GM19395 (cell line): ENCODE data around the gene SLC25A2.
"Not testable (repeated sequence)": the region's sequence is repeated elsewhere in the genome, so short reads cannot be mapped to it uniquely, and the experiment has no call there.

Experiments used
- ATAC-seq: cut with Tn5 transposase; IDR thresholded peaks from one replicate; pipeline ENCODE4 v1.9.1; 2021; ENCODE audit warnings: mild to moderate bottlenecking, moderate library complexity; ENCODE audit not compliant: unreplicated experiment

The SLC25A2 gene

DNA sequence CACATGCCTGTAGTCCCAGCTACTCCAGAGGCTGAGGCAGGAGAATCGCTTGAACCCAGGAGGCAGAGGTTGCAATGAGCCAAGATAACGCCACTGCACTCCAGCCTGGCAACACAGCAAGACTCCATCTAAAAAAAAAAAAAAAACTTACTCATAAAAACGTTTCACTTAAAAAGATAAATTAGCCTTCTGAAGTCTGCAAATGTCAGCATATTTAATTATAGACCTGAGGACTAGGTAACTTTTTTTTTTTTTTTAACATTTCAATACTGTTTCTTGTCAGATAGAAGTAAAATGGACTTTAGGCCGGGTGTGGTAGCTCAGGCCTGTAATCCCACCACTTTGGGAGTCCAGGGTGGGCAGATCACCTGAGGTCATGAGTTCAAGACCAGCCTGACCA lies 13.1 kb upstream of the SLC25A2 start:
- ATAC-seq = not testable (repeated sequence)

DNA sequence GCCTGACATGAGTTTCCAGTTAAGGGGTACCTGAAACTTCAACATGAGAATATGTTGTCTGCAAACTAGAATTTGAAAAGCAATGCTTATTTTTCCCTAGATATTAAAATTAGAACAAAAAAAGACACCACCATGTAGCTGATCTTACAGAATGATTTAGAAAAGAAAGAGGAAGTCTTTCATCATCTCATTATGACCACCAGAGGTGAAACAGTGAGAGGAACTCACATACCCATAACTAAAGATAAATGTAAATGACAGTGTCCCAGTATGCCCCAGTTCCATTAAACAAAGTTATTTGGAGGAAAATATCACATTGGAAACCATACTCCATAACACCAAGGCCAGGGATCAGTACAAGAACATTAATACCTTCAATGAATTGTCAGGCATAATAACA lies 9.9 kb upstream of the SLC25A2 start:
- ATAC-seq = no peak

DNA sequence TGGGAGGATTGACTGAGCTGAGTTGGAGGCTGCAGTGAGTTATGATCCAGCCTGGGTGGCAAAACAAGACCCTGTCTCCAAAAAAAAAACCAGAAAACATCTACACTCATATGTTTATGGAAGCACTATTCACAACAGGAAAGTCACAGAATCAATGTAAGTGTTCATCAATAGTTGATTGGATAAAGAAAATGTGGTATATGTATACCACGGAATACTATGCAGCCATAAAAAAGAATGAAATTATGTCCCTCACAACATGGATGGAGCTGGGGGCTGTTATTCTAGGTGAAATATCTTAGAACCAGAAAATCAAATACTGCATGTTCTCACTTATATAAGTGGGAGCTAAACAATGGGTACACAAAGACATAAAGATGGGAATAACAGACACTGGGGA lies 2.8 kb upstream of the SLC25A2 start:
- no peak for ATAC-seq

DNA sequence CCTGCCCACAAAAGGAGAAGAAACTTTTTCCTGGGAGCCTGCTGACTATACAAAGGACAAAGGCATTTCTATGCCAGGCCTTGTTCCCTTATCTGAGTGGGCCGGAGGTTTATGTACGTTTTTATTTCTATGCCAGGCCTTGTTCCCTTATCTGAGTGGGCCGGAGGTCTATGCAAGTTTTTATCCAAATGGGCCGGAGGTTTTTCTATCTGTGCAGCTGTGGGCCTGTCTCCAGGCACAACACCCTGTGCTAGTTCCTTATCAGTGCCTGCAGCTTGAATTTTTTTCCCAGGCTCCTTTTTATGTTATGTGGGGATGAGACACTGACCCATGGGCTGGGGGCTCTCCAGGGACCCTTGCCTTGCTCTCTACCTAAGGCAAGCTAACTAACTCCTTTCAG lies 5.5 kb downstream of the SLC25A2 start:
- ATAC-seq = no peak

DNA sequence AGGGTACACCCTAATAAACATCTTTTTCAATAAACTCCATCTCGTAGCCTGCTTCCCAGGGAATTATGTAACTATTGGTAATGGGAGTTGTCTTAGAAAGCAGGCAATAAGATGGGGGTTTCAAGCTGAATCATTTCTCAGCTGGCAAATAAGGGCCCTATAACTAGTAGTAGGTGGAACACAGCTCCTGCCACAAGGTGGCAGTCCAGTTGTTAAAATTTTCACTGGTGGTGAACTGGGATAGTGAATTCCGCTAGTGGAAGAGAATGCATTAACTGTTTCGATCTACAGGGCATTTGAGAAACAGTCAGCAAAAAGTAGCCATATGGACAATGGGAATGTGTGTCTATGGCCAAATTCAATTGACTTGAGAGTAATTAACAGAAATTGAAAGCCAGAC lies 30.9 kb downstream of the SLC25A2 start:
- ATAC-seq = no peak

DNA sequence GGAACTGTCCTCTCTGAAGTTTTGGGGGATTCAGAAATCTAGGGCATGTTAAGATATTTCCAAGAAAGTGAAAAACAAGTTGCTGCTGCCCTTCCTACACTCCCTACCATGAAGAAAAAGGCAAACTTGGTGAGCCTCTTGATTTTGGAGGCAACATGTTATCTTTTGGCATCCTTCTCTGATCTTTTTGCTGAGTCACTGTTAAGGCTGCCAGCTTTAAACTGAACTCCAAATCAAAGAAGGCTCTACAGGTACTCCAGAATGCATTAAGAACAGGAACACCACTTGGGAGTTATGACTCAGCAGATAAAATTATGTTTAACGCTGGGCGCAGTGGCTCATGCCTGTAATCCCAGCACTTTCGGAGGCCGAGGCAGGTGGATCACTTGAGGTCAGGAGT lies 34.7 kb downstream of the SLC25A2 start:
- ATAC-seq = no peak

DNA sequence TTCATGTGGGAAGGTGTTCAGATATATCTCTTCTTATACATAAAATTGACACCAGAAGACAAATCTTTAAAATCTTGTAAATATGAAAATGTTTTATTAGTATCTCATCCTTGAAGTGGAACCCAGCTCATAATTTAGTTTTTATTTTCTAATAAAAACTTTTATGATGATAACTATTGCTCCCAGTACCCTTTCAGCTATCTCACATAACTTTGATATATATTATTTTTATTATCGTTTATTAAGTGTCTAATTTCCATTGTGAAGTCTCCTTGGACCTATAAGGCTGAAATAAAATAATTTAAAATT lies 42.7 kb downstream of the SLC25A2 start:
- no peak for ATAC-seq

DNA sequence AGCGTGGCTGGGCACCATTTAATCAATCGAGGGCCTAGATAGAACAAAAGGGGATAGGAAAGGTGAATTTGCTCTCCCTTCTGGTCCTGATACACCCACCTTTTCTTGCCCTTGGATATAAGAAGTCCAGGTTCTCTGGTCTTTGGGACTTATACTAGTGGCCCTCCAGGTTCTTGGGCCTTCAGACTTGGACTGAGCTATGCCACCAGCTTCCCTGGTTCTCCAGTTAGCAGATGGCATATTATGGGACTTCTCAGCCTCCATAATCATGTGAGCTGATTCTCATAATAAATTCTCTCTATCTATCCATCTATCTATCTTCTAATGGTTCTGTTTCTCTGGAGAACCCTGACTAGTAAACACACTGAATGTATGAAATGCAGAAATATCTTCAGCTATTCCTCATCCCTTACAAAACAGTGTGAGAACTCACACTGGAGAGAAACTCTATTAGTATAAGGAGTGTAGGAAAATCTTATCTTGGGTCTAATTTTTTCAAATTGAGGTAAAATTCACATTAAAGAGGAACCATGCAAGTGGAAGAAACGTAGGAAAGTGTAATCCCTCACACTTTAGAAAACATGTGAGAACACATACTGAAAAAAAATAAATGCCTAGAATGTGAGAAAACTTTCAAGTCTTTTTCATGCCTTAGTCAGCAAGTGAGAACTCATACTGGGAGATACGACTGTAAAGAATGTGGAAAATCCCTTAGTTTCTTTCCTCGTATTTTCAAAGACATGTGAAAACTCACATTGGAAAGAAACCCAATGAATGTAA lies 43.2 kb downstream of the SLC25A2 start:
- no peak for ATAC-seq

DNA sequence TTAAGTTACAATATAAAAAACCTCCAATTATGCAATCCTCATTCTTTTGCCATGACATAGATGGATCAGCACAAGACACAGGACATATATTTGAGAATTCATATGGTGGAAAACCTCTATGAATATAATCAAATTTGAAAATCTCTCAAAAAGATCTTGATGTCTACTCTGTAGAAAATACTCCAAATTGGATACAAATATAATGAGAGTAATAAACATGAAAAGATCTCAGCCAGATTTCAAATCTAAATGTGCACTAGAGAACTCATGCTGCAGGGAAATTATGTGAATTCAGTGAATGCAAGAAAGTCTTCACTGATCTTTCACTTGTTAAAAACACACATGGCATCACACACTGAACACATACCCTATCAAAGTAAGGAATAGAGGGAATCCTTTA lies 44.9 kb downstream of the SLC25A2 start:
- no peak for ATAC-seq

DNA sequence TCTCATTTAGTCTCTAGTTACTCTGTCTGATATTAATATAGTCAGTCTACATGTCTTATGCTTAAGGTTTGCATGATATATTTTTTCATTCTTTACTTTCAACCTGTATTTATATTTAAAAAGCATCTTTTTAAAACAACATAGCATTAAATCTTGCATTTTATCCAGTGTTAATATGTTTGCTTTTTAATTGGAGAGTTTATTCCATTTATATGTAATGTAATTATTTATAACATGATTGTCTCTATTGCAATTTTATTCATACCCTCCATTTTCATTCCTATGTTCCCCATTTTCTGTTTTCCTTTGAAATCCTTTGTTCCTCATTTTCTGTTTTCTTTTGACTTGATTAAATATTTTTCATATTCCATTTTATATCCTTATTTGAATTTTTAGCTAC lies 45.4 kb downstream of the SLC25A2 start:
- no peak for ATAC-seq
